IMR-90 (cell line): ENCODE data around the gene RUSF1. TPM values are rescaled to one million over a fixed set of nuclear protein-coding genes. Genes with fewer than 3 reads are reported as not detected.

Source experiments
- ATAC-seq: fragments of 200-7000 bp; cut with Tn5 transposase; 2 replicates; pipeline ENCODE4 v1.9.1; 2020; ENCODE audit warnings: low read depth, mild to moderate bottlenecking, moderate library complexity
- BruUV-seq: library from RNA; stranded (reverse); fragments of 400-500 nt; replicated peaks from 2 replicates; lab custom pipeline; 2021; lab: Mats Ljungman, UMichigan
- CTCF ChIA-PET: fragments of 300-600 bp; formaldehyde crosslinking; extraction: SDS; loops from one replicate; lab custom pipeline; 2021; ENCODE audit warnings: antibody characterized with exemption; lab: Yijun Ruan, JAX
- POLR2A ChIA-PET: fragments of 300-600 bp; sonication (Branson Sonifier 250); formaldehyde crosslinking; loops from one replicate; lab custom pipeline; 2022; ENCODE audit warnings: antibody characterized with exemption; ENCODE audit not compliant: unreplicated experiment; lab: Charles Lee
- DNase-seq: peaks from one replicate; pipeline ENCODE4 v3.0.0; 2013
- H2AFZ ChIP-seq: replicated peaks from 2 replicates; pipeline ENCODE3; 2013; ENCODE audit warnings: low read length, mild to moderate bottlenecking; ENCODE audit not compliant: poor library complexity
- H2AK5ac ChIP-seq: 2 replicates; pipeline ENCODE4 v1.6.1; 2013; ENCODE audit warnings: low read depth, low read length, inconsistent platforms
- H2AK9ac ChIP-seq: replicated peaks from 2 replicates; pipeline ENCODE3; 2013; ENCODE audit warnings: mild to moderate bottlenecking, low read depth, low read length, moderate library complexity; ENCODE audit not compliant: poor library complexity
- H2BK120ac ChIP-seq: 2 replicates; pipeline ENCODE4 v1.6.1; 2013; ENCODE audit warnings: low read depth, low read length, inconsistent platforms
- H2BK15ac ChIP-seq: 3 replicates; pipeline ENCODE4 v1.6.1; 2013; ENCODE audit warnings: low read depth, low read length, inconsistent platforms
- H2BK20ac ChIP-seq: 2 replicates; pipeline ENCODE4 v1.6.1; 2013; ENCODE audit warnings: low read depth, mild to moderate bottlenecking, inconsistent platforms, low read length, moderate library complexity
- H2BK5ac ChIP-seq: 2 replicates; pipeline ENCODE4 v1.6.1; 2013; ENCODE audit warnings: mild to moderate bottlenecking, low read depth, low read length, inconsistent platforms; ENCODE audit not compliant: poor library complexity, severe bottlenecking
- H3K14ac ChIP-seq: replicated peaks from 2 replicates; pipeline ENCODE4 v1.6.1; 2013; ENCODE audit warnings: low read depth, low read length, inconsistent platforms
- H3K18ac ChIP-seq: 2 replicates; pipeline ENCODE4 v1.6.1; 2013; ENCODE audit warnings: low read depth, low read length, control low read depth
- H3K23ac ChIP-seq: 2 replicates; pipeline ENCODE4 v1.6.1; 2013; ENCODE audit warnings: low read depth, low read length, inconsistent platforms
- H3K27ac ChIP-seq: 2 replicates; pipeline ENCODE4 v1.5.1; 2013; ENCODE audit warnings: mild to moderate bottlenecking, control low read depth, low read length; ENCODE audit not compliant: insufficient read depth
- H3K27me3 ChIP-seq: 2 replicates; pipeline ENCODE4 v1.6.1; 2013; ENCODE audit warnings: low read length; ENCODE audit not compliant: control insufficient read depth, insufficient read depth
- H3K36me3 ChIP-seq: 2 replicates; pipeline ENCODE4 v1.6.1; 2013; ENCODE audit warnings: low read length, mixed read lengths; ENCODE audit not compliant: control insufficient read depth, insufficient read depth
- H3K4ac ChIP-seq: 2 replicates; pipeline ENCODE4 v1.6.1; 2013; ENCODE audit warnings: low read depth, low read length, inconsistent platforms
- H3K4me1 ChIP-seq: 2 replicates; pipeline ENCODE4 v1.6.1; 2013; ENCODE audit warnings: low read length, mixed read lengths; ENCODE audit not compliant: control insufficient read depth, insufficient read depth
- H3K4me2 ChIP-seq: 2 replicates; pipeline ENCODE4 v1.6.1; 2013; ENCODE audit warnings: low read depth, mild to moderate bottlenecking, control low read depth, low read length, moderate library complexity
- H3K4me3 ChIP-seq: 2 replicates; pipeline ENCODE4 v1.5.1; 2013; ENCODE audit warnings: low read depth, mild to moderate bottlenecking, control low read depth, low read length, moderate library complexity; ENCODE audit not compliant: insufficient read depth
- H3K56ac ChIP-seq: 2 replicates; pipeline ENCODE4 v1.6.1; 2013; ENCODE audit warnings: low read length, inconsistent platforms; ENCODE audit not compliant: insufficient read depth; ENCODE audit errors: extremely low read depth
- H3K79me1 ChIP-seq, 2 experiments: 2 replicates each; pipeline ENCODE4 v1.6.1; 2013; ENCODE audit warnings: low read length in 2 of 2, inconsistent platforms in 1 of 2, low read depth in 1 of 2
- H3K9ac ChIP-seq: 2 replicates; pipeline ENCODE4 v1.6.1; 2013; ENCODE audit warnings: low read depth, low read length, control low read depth
- H3K9me1 ChIP-seq: 2 replicates; pipeline ENCODE4 v1.6.1; 2013; ENCODE audit warnings: low read length, inconsistent platforms; ENCODE audit not compliant: insufficient read depth
- H3K9me3 ChIP-seq: 2 replicates; pipeline ENCODE4 v1.6.1; 2013; ENCODE audit warnings: low read length; ENCODE audit not compliant: control insufficient read depth, insufficient read depth
- H4K20me1 ChIP-seq: 2 replicates; pipeline ENCODE4 v1.6.1; 2013; ENCODE audit warnings: low read length, inconsistent platforms; ENCODE audit not compliant: insufficient read depth
- H4K5ac ChIP-seq: 2 replicates; pipeline ENCODE4 v1.6.1; 2013; ENCODE audit warnings: mild to moderate bottlenecking, low read depth, low read length, control low read depth
- H4K8ac ChIP-seq, 2 experiments: 2 replicates each; pipeline ENCODE4 v1.6.1; 2013; ENCODE audit warnings: low read depth in 2 of 2, low read length in 2 of 2, control low read depth in 1 of 2, inconsistent platforms in 1 of 2
- H4K91ac ChIP-seq: 2 replicates; pipeline ENCODE4 v1.6.1; 2013; ENCODE audit warnings: low read depth, low read length, inconsistent platforms; ENCODE audit not compliant: insufficient read depth
- BHLHE40 ChIP-seq: fragments of 150-350 bp; IDR thresholded peaks from 2 replicates; pipeline ENCODE4 v1.6.1; 2016; ENCODE audit warnings: mild to moderate bottlenecking, low read depth, low read length
- CHD1 ChIP-seq: IDR thresholded peaks from 2 replicates; pipeline ENCODE4 v1.6.1; 2012; ENCODE audit warnings: low read depth, low read length, improper control_type of control experiment
- FOS ChIP-seq: fragments of 150-350 bp; IDR thresholded peaks from 2 replicates; pipeline ENCODE4 v1.6.1; 2016; ENCODE audit warnings: low read depth, low read length
- MAFK ChIP-seq: IDR thresholded peaks from 2 replicates; pipeline ENCODE4 v1.6.1; 2012; ENCODE audit warnings: low read depth, low read length, improper control_type of control experiment
- MAZ ChIP-seq: IDR thresholded peaks from 2 replicates; pipeline ENCODE4 v1.6.1; 2012; ENCODE audit warnings: low read depth, mild to moderate bottlenecking, low read length, improper control_type of control experiment, moderate library complexity, borderline replicate concordance
- MXI1 ChIP-seq: IDR thresholded peaks from 2 replicates; pipeline ENCODE4 v1.6.1; 2012; ENCODE audit warnings: low read depth, mild to moderate bottlenecking, low read length, moderate library complexity, borderline replicate concordance
- NFE2L2 ChIP-seq: fragments of 150-350 bp; IDR thresholded peaks from 2 replicates; pipeline ENCODE4 v1.6.1; 2016; ENCODE audit warnings: low read depth, mild to moderate bottlenecking, low read length
- POLR2A ChIP-seq: IDR thresholded peaks from 2 replicates; pipeline ENCODE4 v1.6.1; 2012; ENCODE audit warnings: mild to moderate bottlenecking, low read depth, low read length
- RAD21 ChIP-seq: IDR thresholded peaks from 2 replicates; pipeline ENCODE4 v1.6.1; 2012; ENCODE audit warnings: low read length, improper control_type of control experiment
- RCOR1 ChIP-seq: IDR thresholded peaks from 2 replicates; pipeline ENCODE4 v1.6.1; 2012; ENCODE audit warnings: mild to moderate bottlenecking, low read length, improper control_type of control experiment; ENCODE audit not compliant: insufficient replicate concordance
- RFX5 ChIP-seq: IDR thresholded peaks from 2 replicates; pipeline ENCODE4 v1.8.0; 2012; ENCODE audit warnings: low read depth, mild to moderate bottlenecking, low read length, moderate library complexity
- WGBS, 2 experiments: methylation state at CpG; one replicate each; pipeline versions ENCODE4 v1.1.5 to v1.1.7; 2013; ENCODE audit warnings: missing lambda C conversion rate in 2 of 2; ENCODE audit not compliant: insufficient read length in 1 of 2; ENCODE audit errors: extremely low coverage in 2 of 2; 5-methylcytosine and 5-hydroxymethylcytosine counted together
- dilution Hi-C: fragments of 300-500 bp; cut with HindIII; formaldehyde crosslinking; loops from one replicate; pipeline ENCODE4 v1.14.3; 2018; ENCODE audit warnings: low sequenced_read_pairs; ENCODE audit not compliant: unreplicated experiment
- in situ Hi-C: fragments of 300-500 bp; cut with MboI; formaldehyde crosslinking; loops from 3 replicates; pipeline ENCODE4 v1.14.3; 2019; ENCODE audit warnings: low sequenced_read_pairs, inconsistent platforms, mixed read lengths
- intact Hi-C: fragments of 100-400 bp; cut with micrococcal nuclease; formaldehyde crosslinking; loops from 2 replicates; pipeline ENCODE4 v1.10.0; 2022
- polyA plus RNA-seq, 3 experiments: library from polyadenylated mRNA; depleted of rRNA; stranded (reverse); fragments of >200 nt; gene quantifications; 2 replicates each; pipeline ENCODE4 v1.2.3, GENCODE V29; 2012; ENCODE audit warnings: low replicate concordance in 1 of 3
- total RNA-seq: library from RNA; depleted of rRNA; stranded (reverse); fragments of >200 nt; gene quantifications from 2 replicates; pipeline ENCODE4 v1.2.3, GENCODE V29; 2012
- TF ChIP-seq, protein P1 (sequence below): fragments of 150-350 bp; IDR thresholded peaks from 2 replicates; pipeline ENCODE4 v1.6.1; 2016; ENCODE audit warnings: low read depth, mild to moderate bottlenecking, low read length, moderate library complexity, borderline replicate concordance
- TF ChIP-seq, protein P2 (sequence below): conservative IDR thresholded peaks from 2 replicates; pipeline ENCODE4 v1.5.1; 2012; ENCODE audit warnings: mild to moderate bottlenecking, low read depth, low read length, improper control_type of control experiment

The RUSF1 gene
- total and polyA plus RNA-seq, 2 of the 4 experiments (the other 2 are of a cell fraction): 22.9 to 65.0 TPM

DNA sequence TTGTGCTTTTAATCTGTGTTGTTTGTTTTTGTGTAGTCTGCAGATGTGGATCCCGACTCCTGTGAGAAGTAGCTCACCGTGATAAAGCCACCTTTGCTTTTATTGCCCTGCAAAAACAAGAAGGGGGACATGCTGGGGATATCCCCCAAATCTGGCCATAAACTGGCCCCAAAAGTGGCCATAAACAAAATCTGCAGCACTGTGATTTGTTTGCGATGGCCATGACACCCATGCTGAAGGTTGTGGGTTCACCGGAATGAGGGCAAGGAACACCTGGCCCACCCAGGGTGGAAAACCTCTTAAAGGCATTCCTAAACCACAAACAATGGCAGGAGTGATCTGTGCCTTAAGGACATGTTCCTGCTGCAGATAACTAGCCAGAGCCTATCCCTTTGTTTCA is 34.6 kb upstream of the RUSF1 start:
- Histone ChIP-seq H2AK5ac (no peak overlapping the region), H3K4ac (no peak overlapping the region), H3K9me3 (peaks cover 2% of the 10 kb centered on the region; the same call in 1 of the 2 replicates), H3K18ac (no peak overlapping the region), H3K14ac (no peak overlapping the region), H2AK9ac (no peak overlapping the region), H3K27ac (no peak overlapping the region), H3K4me3 (no peak overlapping the region), H2BK5ac (no peak overlapping the region), H4K8ac (no peak overlapping the region), H4K20me1 (no peaks in the 10 kb centered on the region), H4K5ac (no peak overlapping the region), H3K79me1 (no peaks in the 10 kb centered on the region), H3K9ac (no peak overlapping the region), H2AFZ (no peak overlapping the region), H3K9me1 (no peaks in the 10 kb centered on the region), H3K23ac (no peak overlapping the region), H4K91ac (no peak overlapping the region), H3K36me3 (no peaks in the 10 kb centered on the region), H2BK20ac (no peak overlapping the region), H2BK15ac (no peak overlapping the region), H3K4me2 (no peak overlapping the region), H3K4me1 (no peaks in the 10 kb centered on the region; the same call in 1 of the 2 replicates), H3K27me3 (peaks cover 5% of the 10 kb centered on the region; the same call in 1 of the 2 replicates), H3K56ac (no peak overlapping the region), H2BK120ac (no peak overlapping the region)
- ATAC-seq (no peak), DNase-seq (no peak)
- dilution Hi-C loops: no loop called here
- POLR2A ChIA-PET: no interaction called here
- intact Hi-C loops: loop anchor here (10.0 kb wide), 1 partner anchor 112 kb away; no protein-coding TSS in a partner anchor
- 93% methylated on average over 3 of the region's 4 CpGs; no CpG with 5 or more reads in 1 of the 2 experiments for WGBS, 2 experiments
- TF ChIP-seq MAFK (no peak), FOS (no peak), RCOR1 (no peak), POLR2A (no peak), CHD1 (no peak), MXI1 (no peak), RFX5 (no peak), NFE2L2 (no peak), BHLHE40 (no peak), MAZ (no peak), RAD21 (no peak)
- TF ChIP-seq, protein P1, sequence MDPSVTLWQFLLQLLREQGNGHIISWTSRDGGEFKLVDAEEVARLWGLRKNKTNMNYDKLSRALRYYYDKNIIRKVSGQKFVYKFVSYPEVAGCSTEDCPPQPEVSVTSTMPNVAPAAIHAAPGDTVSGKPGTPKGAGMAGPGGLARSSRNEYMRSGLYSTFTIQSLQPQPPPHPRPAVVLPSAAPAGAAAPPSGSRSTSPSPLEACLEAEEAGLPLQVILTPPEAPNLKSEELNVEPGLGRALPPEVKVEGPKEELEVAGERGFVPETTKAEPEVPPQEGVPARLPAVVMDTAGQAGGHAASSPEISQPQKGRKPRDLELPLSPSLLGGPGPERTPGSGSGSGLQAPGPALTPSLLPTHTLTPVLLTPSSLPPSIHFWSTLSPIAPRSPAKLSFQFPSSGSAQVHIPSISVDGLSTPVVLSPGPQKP: no peak
- TF ChIP-seq, protein P2, sequence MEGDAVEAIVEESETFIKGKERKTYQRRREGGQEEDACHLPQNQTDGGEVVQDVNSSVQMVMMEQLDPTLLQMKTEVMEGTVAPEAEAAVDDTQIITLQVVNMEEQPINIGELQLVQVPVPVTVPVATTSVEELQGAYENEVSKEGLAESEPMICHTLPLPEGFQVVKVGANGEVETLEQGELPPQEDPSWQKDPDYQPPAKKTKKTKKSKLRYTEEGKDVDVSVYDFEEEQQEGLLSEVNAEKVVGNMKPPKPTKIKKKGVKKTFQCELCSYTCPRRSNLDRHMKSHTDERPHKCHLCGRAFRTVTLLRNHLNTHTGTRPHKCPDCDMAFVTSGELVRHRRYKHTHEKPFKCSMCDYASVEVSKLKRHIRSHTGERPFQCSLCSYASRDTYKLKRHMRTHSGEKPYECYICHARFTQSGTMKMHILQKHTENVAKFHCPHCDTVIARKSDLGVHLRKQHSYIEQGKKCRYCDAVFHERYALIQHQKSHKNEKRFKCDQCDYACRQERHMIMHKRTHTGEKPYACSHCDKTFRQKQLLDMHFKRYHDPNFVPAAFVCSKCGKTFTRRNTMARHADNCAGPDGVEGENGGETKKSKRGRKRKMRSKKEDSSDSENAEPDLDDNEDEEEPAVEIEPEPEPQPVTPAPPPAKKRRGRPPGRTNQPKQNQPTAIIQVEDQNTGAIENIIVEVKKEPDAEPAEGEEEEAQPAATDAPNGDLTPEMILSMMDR: no peak
- no TSS peak for BruUV-seq
- CTCF ChIA-PET: no interaction called here
- in situ Hi-C loops: no loop called here
